Measurements from ENCODE around the gene KRTAP5-2. TPM values are rescaled to one million over a fixed set of nuclear protein-coding genes. Genes with fewer than 3 reads are reported as not detected.

The KRTAP5-2 gene
- total RNA-seq, 2 donors from 2014 or later, result not detected

DNA sequence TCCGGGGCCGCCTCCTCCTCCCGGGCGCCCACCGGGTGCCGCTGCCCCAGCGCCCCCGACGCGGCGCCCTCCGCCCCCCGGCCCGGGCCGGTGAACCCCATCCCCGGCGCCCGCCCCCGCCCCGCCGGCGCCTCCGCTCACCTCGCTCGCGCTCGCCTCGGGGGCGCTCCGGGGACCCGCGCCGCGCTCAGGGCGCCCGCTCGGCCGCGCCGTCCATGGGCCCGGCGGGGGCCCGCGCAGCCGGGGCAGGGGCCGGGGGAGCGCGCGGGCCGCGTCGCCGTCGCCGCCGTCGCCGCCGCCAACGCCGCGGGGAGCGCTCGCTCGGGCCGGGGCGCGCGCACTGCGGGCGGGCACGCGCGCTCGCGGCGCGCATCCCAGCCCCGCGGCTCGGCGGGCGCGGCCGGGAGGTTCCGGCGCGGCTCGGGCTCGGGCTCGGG lies 26.3 kb downstream of the KRTAP5-2 start:
- no peaks in the 10 kb centered on the region for H3K36me3 Mint-ChIP-seq (ENCODE audit: low read depth)
- peaks cover 20% of the 10 kb centered on the region for H3K4me1 Mint-ChIP-seq
- Histone ChIP-seq H3K4me1 (ENCODE audit: control insufficient read depth, insufficient read depth, low read length) (peaks cover 12% of the 10 kb centered on the region), H3K9ac (ENCODE audit: extremely low read depth, low read length, poor library complexity, severe bottlenecking) (no peak overlapping the region), H3K4me3 (ENCODE audit: low read length) (no peak overlapping the region), H3K27ac (ENCODE audit: low read depth, low read length) (no peak overlapping the region), H3K9me3 (ENCODE audit: control insufficient read depth, low read length) (no peaks in the 10 kb centered on the region), H3K27me3 (ENCODE audit: control insufficient read depth, insufficient read depth, low read length, poor library complexity, severe bottlenecking) (peaks cover 48% of the 10 kb centered on the region), H3K36me3 (ENCODE audit: control insufficient read depth, insufficient read depth, low read length) (no peaks in the 10 kb centered on the region)
- TF ChIP-seq, protein P1, sequence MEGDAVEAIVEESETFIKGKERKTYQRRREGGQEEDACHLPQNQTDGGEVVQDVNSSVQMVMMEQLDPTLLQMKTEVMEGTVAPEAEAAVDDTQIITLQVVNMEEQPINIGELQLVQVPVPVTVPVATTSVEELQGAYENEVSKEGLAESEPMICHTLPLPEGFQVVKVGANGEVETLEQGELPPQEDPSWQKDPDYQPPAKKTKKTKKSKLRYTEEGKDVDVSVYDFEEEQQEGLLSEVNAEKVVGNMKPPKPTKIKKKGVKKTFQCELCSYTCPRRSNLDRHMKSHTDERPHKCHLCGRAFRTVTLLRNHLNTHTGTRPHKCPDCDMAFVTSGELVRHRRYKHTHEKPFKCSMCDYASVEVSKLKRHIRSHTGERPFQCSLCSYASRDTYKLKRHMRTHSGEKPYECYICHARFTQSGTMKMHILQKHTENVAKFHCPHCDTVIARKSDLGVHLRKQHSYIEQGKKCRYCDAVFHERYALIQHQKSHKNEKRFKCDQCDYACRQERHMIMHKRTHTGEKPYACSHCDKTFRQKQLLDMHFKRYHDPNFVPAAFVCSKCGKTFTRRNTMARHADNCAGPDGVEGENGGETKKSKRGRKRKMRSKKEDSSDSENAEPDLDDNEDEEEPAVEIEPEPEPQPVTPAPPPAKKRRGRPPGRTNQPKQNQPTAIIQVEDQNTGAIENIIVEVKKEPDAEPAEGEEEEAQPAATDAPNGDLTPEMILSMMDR (conservative IDR thresholded peaks at IDR 0.05), result no peak
- H3K9me3 Mint-ChIP-seq, result no peaks in the 10 kb centered on the region
- 0% methylated on average over 89 of the region's 91 CpGs; no CpG with 5 or more reads in 1 of the 2 experiments for WGBS, 2 experiments (ENCODE audit: insufficient coverage in 1 of 2, insufficient read length in 1 of 2)
- H3K4me3 Mint-ChIP-seq, result peak overlapping the region; percentile 47
- DNase-seq, result no peak
- H3K27me3 Mint-ChIP-seq (ENCODE audit: insufficient read depth), result peaks cover 33% of the 10 kb centered on the region
- H3K27ac Mint-ChIP-seq, result no peak overlapping the region

DNA sequence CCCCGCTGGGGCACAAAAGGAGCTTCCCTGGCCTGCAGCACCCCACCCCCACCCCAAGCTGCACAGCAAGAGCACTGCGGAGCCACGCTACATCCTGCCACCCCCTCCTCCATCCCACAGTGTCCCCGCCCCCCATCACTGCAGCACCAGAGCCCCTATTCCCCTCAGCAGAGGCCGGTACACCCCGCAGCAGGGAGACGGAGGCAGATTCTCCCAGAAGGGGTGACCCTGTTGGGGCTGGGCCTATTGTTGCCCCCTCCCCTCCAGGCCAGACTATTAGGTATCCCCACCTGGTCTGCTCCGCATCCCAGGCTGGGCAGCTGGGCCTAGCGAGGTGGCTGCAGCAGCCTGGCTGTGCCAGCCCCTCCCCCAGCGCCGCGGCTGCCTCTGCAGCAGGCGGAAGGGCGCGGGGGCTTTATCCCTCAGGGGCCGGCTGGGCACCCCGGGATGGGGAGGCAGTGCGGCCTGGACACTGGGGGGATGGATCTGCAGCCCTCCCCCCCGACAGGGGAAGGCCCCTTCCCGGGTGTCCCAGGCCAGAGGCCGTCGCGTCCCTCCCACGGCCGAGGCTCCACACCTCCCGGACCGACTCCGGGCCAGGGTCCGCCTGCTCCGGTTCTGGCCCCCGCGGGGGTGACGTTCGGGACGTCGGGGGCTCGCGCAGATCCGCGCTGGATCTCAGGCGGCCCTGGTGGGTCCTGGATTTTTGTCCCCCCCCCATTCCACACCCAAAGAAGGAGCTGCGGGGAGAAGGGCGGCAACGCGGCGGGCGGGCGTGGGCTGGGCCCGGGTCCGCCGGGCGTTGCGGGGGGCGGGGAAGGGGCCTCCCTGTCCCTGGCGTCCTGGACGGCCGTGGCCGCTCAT lies 27.0 kb downstream of the KRTAP5-2 start:
- no peaks in the 10 kb centered on the region for H3K9me3 Mint-ChIP-seq
- H3K36me3 Mint-ChIP-seq (ENCODE audit: low read depth), result no peaks in the 10 kb centered on the region
- Histone ChIP-seq H3K27ac (ENCODE audit: low read depth, low read length) (no peak overlapping the region), H3K27me3 (ENCODE audit: control insufficient read depth, insufficient read depth, low read length, poor library complexity, severe bottlenecking) (peaks cover 48% of the 10 kb centered on the region), H3K4me1 (ENCODE audit: control insufficient read depth, insufficient read depth, low read length) (peaks cover 12% of the 10 kb centered on the region), H3K9ac (ENCODE audit: extremely low read depth, low read length, poor library complexity, severe bottlenecking) (peak overlapping the region; percentile 25), H3K9me3 (ENCODE audit: control insufficient read depth, low read length) (no peaks in the 10 kb centered on the region), H3K36me3 (ENCODE audit: control insufficient read depth, insufficient read depth, low read length) (no peaks in the 10 kb centered on the region), H3K4me3 (ENCODE audit: low read length) (peak overlapping the region; percentile 70)
- peak overlapping the region; percentile 47 for H3K4me3 Mint-ChIP-seq
- peaks cover 31% of the 10 kb centered on the region for H3K27me3 Mint-ChIP-seq (ENCODE audit: insufficient read depth)
- 8 to 10% methylated on average over 3 to 57 of the region's 58 CpGs for WGBS, 2 experiments (ENCODE audit: insufficient coverage in 1 of 2, insufficient read length in 1 of 2)
- DNase-seq, result peak; percentile 83
- no peak overlapping the region for H3K27ac Mint-ChIP-seq
- H3K4me1 Mint-ChIP-seq, result peaks cover 20% of the 10 kb centered on the region
- TF ChIP-seq, protein P1 (conservative IDR thresholded peaks at IDR 0.05), result no peak

DNA sequence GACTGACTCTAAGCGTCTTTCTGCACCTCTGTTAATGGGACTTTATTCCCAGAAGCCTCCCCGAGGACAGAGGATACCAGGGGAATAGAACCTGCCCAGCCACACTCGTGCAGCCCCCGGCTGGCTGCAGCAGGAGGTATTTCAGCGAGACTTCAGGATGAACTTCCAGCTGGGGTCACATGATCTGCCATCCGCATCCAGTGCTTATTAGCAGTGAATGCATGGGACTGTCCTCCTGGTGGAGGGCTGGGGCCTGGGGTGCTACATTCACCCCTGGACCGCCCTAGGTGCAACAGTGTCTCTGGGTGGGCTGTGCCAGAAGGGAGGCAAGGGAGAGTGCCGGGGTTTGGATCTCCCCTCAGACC lies 27.6 kb downstream of the KRTAP5-2 start:
- WGBS, 2 experiments (ENCODE audit: insufficient coverage in 1 of 2, insufficient read length in 1 of 2), result 75 to 78% methylated on average over 5 to 8 of the region's 8 CpGs
- Mint-ChIP-seq H3K4me1 (peaks cover 20% of the 10 kb centered on the region), H3K27me3 (ENCODE audit: insufficient read depth) (peaks cover 26% of the 10 kb centered on the region), H3K4me3 (peak overlapping the region; percentile 47), H3K27ac (no peak overlapping the region), H3K9me3 (no peaks in the 10 kb centered on the region), H3K36me3 (ENCODE audit: low read depth) (no peaks in the 10 kb centered on the region)
- peak; percentile 51 for DNase-seq
- H3K9ac ChIP-seq (ENCODE audit: extremely low read depth, low read length, poor library complexity, severe bottlenecking), result no peak overlapping the region
- H3K4me1 ChIP-seq (ENCODE audit: control insufficient read depth, insufficient read depth, low read length), result peaks cover 12% of the 10 kb centered on the region
- no peak overlapping the region for H3K4me3 ChIP-seq (ENCODE audit: low read length)
- no peak overlapping the region for H3K27ac ChIP-seq (ENCODE audit: low read depth, low read length)
- peaks cover 42% of the 10 kb centered on the region for H3K27me3 ChIP-seq (ENCODE audit: control insufficient read depth, insufficient read depth, low read length, poor library complexity, severe bottlenecking)
- no peaks in the 10 kb centered on the region for H3K9me3 ChIP-seq (ENCODE audit: control insufficient read depth, low read length)
- TF ChIP-seq, protein P1 (conservative IDR thresholded peaks at IDR 0.05), result no peak
- H3K36me3 ChIP-seq (ENCODE audit: control insufficient read depth, insufficient read depth, low read length), result no peaks in the 10 kb centered on the region

All from endodermal cell (in vitro differentiated cells).